ENCODE results near the gene CTSA.
"Not testable (repeated sequence)": the region's sequence is repeated elsewhere in the genome, so short reads cannot be mapped to it uniquely, and the experiment has no call there.

The CTSA gene

GRCh38 chr20:45867136-45867818 lies 23.9 kb upstream of the CTSA start:
- no peak for DNase-seq

- no peak for DNase-seq
These were observed 23.3 kb upstream of the CTSA start for GRCh38 chr20:45867819-45868176.

GRCh38 chr20:45872626-45873025 lies 18.5 kb upstream of the CTSA start:
- DNase-seq: no peak

- no peak for DNase-seq
These were observed 17.6 kb upstream of the CTSA start for GRCh38 chr20:45873409-45874103.

- DNase-seq: not testable (repeated sequence)
These were observed 17.0 kb upstream of the CTSA start for GRCh38 chr20:45874104-45874481.

- no peak for DNase-seq
These were observed 16.6 kb upstream of the CTSA start for GRCh38 chr20:45874576-45874975.

GRCh38 chr20:45878076-45878761 lies 12.9 kb upstream of the CTSA start:
- no peak for DNase-seq

GRCh38 chr20:45880988-45881788 lies 9.9 kb upstream of the CTSA start, which contains the start of gene ZSWIM1:
Gene ZSWIM1, plus strand, starts transcription at chr20:45881227. Its CDS starts 1,366 bp downstream, at chr20:45882593.
- peak; percentile 92 for DNase-seq

GRCh38 chr20:45882469-45883099 lies 8.6 kb upstream of the CTSA start:
- DNase-seq: no peak

GRCh38 chr20:45883100-45883469 lies 8.1 kb upstream of the CTSA start:
- no peak for DNase-seq

GRCh38 chr20:45886590-45887345 lies 4.4 kb upstream of the CTSA start:
- no peak for DNase-seq

- no peak for DNase-seq
These were observed 3.8 kb upstream of the CTSA start, which contains the start of gene SPATA25 for GRCh38 chr20:45887346-45887715. Gene SPATA25, minus strand, starts transcription at chr20:45887622. Its CDS starts 32 bp downstream, at chr20:45887590.

- DNase-seq: no peak
These were observed 2.5 kb upstream of the CTSA start for GRCh38 chr20:45888681-45889080.

- no peak for DNase-seq
These were observed 804 bp upstream of the CTSA start for GRCh38 chr20:45890077-45890984.

GRCh38 chr20:45892049-45892825 lies 1.1 kb downstream of the CTSA start:
- DNase-seq: no peak

GRCh38 chr20:45892828-45893500 lies 1.8 kb downstream of the CTSA start:
- no peak for DNase-seq

- DNase-seq: no peak
These were observed 2.7 kb downstream of the CTSA start for GRCh38 chr20:45893831-45894230.

GRCh38 chr20:45894797-45895196 lies 3.7 kb downstream of the CTSA start:
- no peak for DNase-seq

- no peak for DNase-seq
These were observed 5.6 kb downstream of the CTSA start for GRCh38 chr20:45896641-45897161.

All from NCI-H2107 (cell line).